ENCODE measurements around the gene MAD1L1.

DNA sequence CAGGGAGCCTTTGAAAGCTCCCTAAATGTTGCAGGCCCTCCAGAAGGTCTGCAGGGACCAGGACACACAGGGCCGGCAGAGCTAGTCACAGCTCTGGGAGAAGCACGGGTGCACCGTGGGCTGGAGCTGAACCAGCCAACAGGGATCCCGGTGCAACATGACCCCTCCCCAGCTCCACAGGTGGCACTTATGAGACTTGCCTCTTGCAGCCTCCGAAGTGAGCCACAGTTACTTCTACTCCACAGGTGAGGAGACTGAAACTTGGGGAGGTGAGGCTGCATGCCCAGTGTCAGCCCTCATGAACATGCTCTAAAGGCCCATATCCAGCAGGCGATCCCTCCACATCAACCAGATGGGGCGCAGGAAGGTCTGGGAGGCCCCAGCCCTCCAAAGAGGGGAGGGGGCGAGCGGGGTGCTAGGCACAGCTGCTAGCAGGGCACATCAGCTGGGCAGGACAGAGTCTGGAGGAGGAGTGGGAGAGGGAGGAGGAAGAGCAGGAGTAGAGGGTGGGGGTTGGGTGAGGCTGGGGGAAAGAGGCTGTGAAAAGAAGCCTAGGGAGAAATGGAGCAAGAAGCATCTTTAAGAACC lies 338.3 kb downstream of the MAD1L1 start:
- TF ChIP-seq EZH2 (IDR thresholded peaks at IDR 0.05; ENCODE audit: insufficient read depth, poor library complexity, severe bottlenecking) (no peak), EZH2phosphoT487 (IDR thresholded peaks at IDR 0.05; ENCODE audit: insufficient read depth, low read depth) (no peak)
